Adrenal gland (tissue), 12 donors: ENCODE measurements around the gene ARHGAP10. TPM values are rescaled to one million over a fixed set of nuclear protein-coding genes. Genes with fewer than 3 reads are reported as not detected.
A peak's percentile ranks its signal among the peaks of the same experiment; 100 is the strongest.

ENCODE experiments used
- DNase-seq, 7 donors: peaks; one replicate each; pipeline ENCODE4 v3.0.0-alpha.2; 2019 to 2020
- H3K27ac ChIP-seq, 5 donors: fragments of 200-600 bp; sonication (generic) in 4 of 5; 1 replicate in 3 of 5; 2 replicates in 2 of 5; pipeline versions ENCODE4 v1.5.1 to v1.8.0; 2016 to 2020; ENCODE audit warnings: mild to moderate bottlenecking in 1 of 5
- H3K27me3 ChIP-seq: fragments of 200-600 bp; 2 replicates; pipeline ENCODE4 v1.8.0; 2021
- H3K36me3 ChIP-seq, 2 donors: fragments of 200-600 bp; replicated peaks in 1 of 2; 1 replicate in 1 of 2; 2 replicates in 1 of 2; pipeline versions ENCODE4 v1.5.1 to v1.8.0; 2018 to 2022
- H3K4me1 ChIP-seq, 2 donors: fragments of 200-600 bp; replicated peaks in 1 of 2; 1 replicate in 1 of 2; 2 replicates in 1 of 2; pipeline versions ENCODE4 v1.5.1 to v1.8.0; 2018 to 2021
- H3K4me3 ChIP-seq, 4 donors: fragments of 200-600 bp; sonication (generic) in 3 of 4; one replicate each; pipeline ENCODE4 v1.5.1; 2016 to 2018
- H3K9me3 ChIP-seq, 3 donors: fragments of 200-600 bp; sonication (generic) in 1 of 3; replicated peaks in 1 of 3; 1 replicate in 2 of 3; 2 replicates in 1 of 3; pipeline versions ENCODE4 v1.5.1 to v1.8.0; 2016 to 2021
- CTCF ChIP-seq, 6 experiments: fragments of 450-650 bp in 4 of 6; fragments of 200-600 bp in 2 of 6; sonication (generic) in 1 of 6; IDR thresholded peaks; 1 replicate in 5 of 6; 2 replicates in 1 of 6; pipeline versions ENCODE4 v1.5.1 to v1.8.0; 2016 to 2021; ENCODE audit warnings: antibody characterized with exemption in 6 of 6, mild to moderate bottlenecking in 2 of 6, moderate library complexity in 1 of 6
- POLR2A ChIP-seq, 2 donors: fragments of 450-650 bp; IDR thresholded peaks; one replicate each; pipeline ENCODE4 v1.6.1; 2017; ENCODE audit warnings: antibody characterized with exemption in 2 of 2, mild to moderate bottlenecking in 2 of 2, moderate library complexity in 1 of 2
- WGBS, 4 donors: extraction: QIAGEN DNeasy Blood & Tissue Kit in 2 of 4; methylation state at CpG; one replicate each; pipeline versions ENCODE4 v1.1.5 to v1.1.7; 2013 to 2017; 5-methylcytosine and 5-hydroxymethylcytosine counted together
- intact Hi-C, 2 donors: fragments of 100-400 bp; cut with DNase I; formaldehyde crosslinking; loops; one replicate each; pipeline versions ENCODE4 v1.14.1 to v1.15.0; 2022 to 2023
- polyA plus RNA-seq, 3 donors: library from polyadenylated mRNA; stranded (reverse); fragments of 200-250 nt in 2 of 3; fragments of 350-450 nt in 1 of 3; fragmentation: Illumina TruSeq in 1 of 3; extraction: RNeasy Lipid Tissue Mini Kit (QIAGEN cat#74804) in 1 of 3; gene quantifications; one replicate each; pipeline ENCODE4 v1.2.3, GENCODE V29; 2013 to 2014
- total RNA-seq, 9 donors: library from RNA; depleted of rRNA in 4 of 9; stranded (reverse); fragments of >200 nt in 4 of 9; fragments of 120-200 nt in 1 of 9; fragmentation: NEBNext Ultra II Directional in 1 of 9; extraction: Animal tissue kit (Norgen Biotek cat#: 25700) in 1 of 9; gene quantifications; one replicate each; pipeline versions ENCODE4 v1.1.0 to v1.2.4, GENCODE V29; 2013 to 2023
- donor health status: healthy with polysubstance abuse.
- donor health status: Bipolar disorder and iron deficiency.
- donor health status: DM: yes; HTN: yes; CAD: no.
- donor health status: DM: no; HTN: no; CAD: no.
- donor health status: DM: no; HTN: no; CAD: no.
- donor health status: DM: yes; HTN: yes; CAD: no.

The ARHGAP10 gene
- total and polyA plus RNA-seq, 12 donors: 7.0 to 40.8 (median 22.1) TPM

GRCh38 chr4:147683717-147684700 is 47.9 kb upstream of the ARHGAP10 start, which contains the start of gene PRMT9:
Gene PRMT9 (minus strand): TSS chr4:147684163. CDS start chr4:147683987, 176 bp downstream.
- Histone ChIP-seq H3K27ac (peak within 1 kb of the TSS; percentile 6 to 94 (median 86)), H3K4me1 (peaks cover 6 to 33% of the 10 kb centered on the region in 2 donors), H3K27me3 (no peaks in the 10 kb centered on the region), H3K36me3 (no peaks in the 10 kb centered on the region), H3K9me3 (no peaks in the 10 kb centered on the region), H3K4me3 (peak within 1 kb of the TSS in 3 of 4 donors; percentile 82 to 87 (median 83))
- WGBS, 4 donors: 0 to 2% (median 1%) methylated on average over 37 to 69 of the region's 69 CpGs
- intact Hi-C loops: no loop called here
- TF ChIP-seq CTCF (IDR thresholded peaks at IDR 0.05) (no peak), POLR2A (IDR thresholded peaks at IDR 0.05) (peak; percentile 90 to 92)
- peak; percentile 90 to 96 (median 93) for DNase-seq

GRCh38 chr4:147689067-147689466 is 42.8 kb upstream of the ARHGAP10 start:
- Histone ChIP-seq H3K36me3 (no peaks in the 10 kb centered on the region), H3K4me3 (no peak overlapping the region), H3K27me3 (no peaks in the 10 kb centered on the region), H3K27ac (no peak overlapping the region), H3K9me3 (no peaks in the 10 kb centered on the region), H3K4me1 (peaks cover 0 to 7% of the 10 kb centered on the region in 2 donors)
- WGBS, 4 donors: 50 to 60% (median 55%) methylated on average over 4 of the region's 4 CpGs
- intact Hi-C loops: no loop called here
- no peak for DNase-seq
- TF ChIP-seq CTCF (IDR thresholded peaks at IDR 0.05) (no peak), POLR2A (IDR thresholded peaks at IDR 0.05) (no peak)

GRCh38 chr4:147691820-147692219 is 40.1 kb upstream of the ARHGAP10 start:
- Histone ChIP-seq H3K4me3 (no peak overlapping the region), H3K4me1 (no peaks in the 10 kb centered on the region), H3K9me3 (no peaks in the 10 kb centered on the region), H3K27ac (no peak overlapping the region), H3K36me3 (no peaks in the 10 kb centered on the region), H3K27me3 (no peaks in the 10 kb centered on the region)
- intact Hi-C loops: no loop called here
- TF ChIP-seq CTCF (IDR thresholded peaks at IDR 0.05) (no peak), POLR2A (IDR thresholded peaks at IDR 0.05) (no peak)
- no peak for DNase-seq
- 77 to 88% (median 83%) methylated on average over 2 of the region's 2 CpGs for WGBS, 4 donors

- Histone ChIP-seq H3K27ac (no peak overlapping the region), H3K9me3 (no peaks in the 10 kb centered on the region), H3K4me3 (no peak overlapping the region), H3K4me1 (no peaks in the 10 kb centered on the region), H3K36me3 (no peaks in the 10 kb centered on the region), H3K27me3 (no peaks in the 10 kb centered on the region)
- 80 to 93% (median 90%) methylated on average over 3 of the region's 3 CpGs for WGBS, 4 donors
- intact Hi-C loops: no loop called here
- no peak for DNase-seq
- no peak for TF ChIP-seq POLR2A (IDR thresholded peaks at IDR 0.05)
- TF ChIP-seq CTCF (IDR thresholded peaks at IDR 0.05): no peak
Measured at GRCh38 chr4:147693218-147693617, 38.7 kb upstream of the ARHGAP10 start.
